GM18498 (cell line): ENCODE results near the gene RARA.
"Not testable (repeated sequence)": the region's sequence is repeated elsewhere in the genome, so short reads cannot be mapped to it uniquely, and the experiment has no call there.

Experiments
- ATAC-seq: cut with Tn5 transposase; IDR thresholded peaks from one replicate; pipeline ENCODE4 v1.9.1; 2021; ENCODE audit warnings: mild to moderate bottlenecking, moderate library complexity; ENCODE audit not compliant: unreplicated experiment

The RARA gene

DNA sequence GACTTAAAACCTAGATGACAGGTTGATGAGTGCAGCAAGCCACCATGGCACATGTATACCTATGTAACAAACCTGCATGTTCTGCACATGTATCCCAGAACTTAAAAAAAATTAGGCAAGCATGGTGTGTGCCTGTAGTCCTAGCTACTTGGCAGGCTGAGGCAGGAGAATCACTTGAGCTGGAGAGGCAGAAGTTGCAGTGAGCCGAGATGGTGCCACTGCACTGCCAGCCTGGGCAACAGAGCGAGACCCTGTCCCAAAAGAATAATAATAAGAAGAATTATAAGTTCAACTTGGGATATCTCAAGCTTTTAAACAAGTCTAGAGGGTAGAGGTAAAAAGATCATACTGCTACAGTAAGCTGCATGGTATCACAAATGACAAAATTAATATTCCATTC, 11.5 kb upstream of the RARA start:
- no peak for ATAC-seq

DNA sequence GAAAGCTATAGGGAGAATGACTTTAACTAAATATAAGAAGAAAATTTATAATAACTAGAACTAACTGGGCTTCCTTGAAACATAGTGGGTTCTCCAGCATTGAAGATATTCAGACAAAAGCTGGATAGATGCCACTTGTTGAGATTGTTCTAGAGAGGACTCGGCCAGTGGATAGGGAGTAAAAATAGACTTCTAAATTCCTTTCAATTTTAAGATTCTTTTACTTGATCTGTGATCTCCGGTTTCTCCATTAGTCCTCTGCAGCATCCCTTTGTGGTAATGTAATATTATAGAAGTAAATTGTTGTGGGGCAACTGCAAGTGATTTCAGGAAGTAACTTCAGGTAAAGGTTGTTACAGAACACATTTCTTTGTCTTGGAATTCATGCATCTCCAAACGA, 10.3 kb upstream of the RARA start:
- ATAC-seq = no peak

DNA sequence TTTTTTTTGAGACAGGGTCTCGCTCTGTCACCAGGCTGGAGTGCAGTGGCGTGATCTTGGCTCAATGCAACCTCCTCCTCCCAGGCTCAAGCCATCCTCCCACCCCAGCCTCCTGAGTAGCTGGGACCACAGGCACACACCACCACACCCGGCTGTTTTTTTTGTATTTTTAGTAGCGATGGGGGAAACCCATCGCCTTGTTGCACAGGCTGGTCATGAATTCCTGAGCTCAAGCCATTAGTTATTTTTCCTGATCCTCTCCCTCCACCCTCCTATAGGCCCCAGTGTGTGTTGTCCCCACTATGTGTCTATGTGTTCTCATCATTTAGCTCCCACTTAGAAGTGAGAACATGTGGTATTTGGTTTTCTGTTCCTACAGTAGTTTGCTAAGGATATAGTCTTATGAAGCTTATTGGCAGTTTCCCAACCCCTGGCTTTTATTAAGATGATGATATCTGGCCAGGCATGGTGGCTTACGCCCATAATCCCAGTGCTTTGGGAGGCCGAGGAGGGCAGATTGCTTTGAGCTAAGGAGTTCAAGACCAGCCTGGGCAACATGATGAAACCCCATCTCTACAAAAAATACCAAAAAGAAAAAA, 9.7 kb upstream of the RARA start:
- not testable (repeated sequence) for ATAC-seq

DNA sequence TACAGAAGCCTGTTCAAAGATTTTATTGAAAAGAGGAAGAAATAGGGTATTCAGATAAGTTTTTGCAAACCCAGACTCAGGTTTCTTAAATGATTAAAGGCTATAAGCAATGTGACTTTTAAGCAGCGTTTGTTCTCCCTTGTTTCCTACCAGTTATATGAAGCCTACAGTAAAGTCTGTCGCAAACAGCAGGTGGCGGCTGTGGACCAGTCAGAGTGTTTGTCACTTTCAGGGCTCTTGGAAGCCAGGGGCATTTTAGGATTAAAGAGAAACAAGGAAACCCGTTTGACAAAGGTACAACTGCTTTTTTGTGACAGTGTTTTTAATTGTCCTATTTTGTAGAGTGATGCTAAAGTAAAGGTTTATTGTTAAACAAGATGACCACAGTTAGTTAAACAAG, 7.7 kb upstream of the RARA start:
- no peak for ATAC-seq

DNA sequence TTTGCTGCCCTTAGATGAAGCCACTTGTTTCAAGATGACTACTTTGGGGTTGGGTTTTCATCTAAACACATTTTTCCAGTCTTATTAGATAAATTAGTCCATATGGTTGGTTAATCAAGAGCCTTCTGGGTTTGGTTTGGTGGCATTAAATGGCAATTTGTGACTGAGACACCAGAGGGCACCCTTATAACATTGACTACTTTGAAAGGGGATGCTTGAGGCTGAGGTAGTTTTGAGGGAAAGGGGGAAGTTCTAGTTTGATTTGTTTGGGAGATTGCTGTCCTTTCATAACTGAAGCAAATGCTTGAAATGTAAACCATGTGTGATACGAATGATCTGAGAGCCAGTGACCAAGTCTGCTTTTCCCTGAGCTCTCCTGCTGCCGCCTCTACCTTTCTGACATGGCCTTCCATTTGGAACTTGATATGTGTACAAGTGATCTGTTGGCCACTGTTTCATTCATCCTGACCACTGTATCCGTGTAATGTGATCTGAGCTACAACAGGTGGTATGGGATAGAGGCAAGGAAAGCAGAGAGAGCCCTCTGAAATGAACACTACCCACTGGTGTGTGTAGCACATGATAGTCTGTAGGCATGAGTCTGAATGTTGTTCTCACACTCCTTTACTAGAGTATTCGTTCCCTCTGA, 5.8 kb upstream of the RARA start:
- ATAC-seq = no peak

DNA sequence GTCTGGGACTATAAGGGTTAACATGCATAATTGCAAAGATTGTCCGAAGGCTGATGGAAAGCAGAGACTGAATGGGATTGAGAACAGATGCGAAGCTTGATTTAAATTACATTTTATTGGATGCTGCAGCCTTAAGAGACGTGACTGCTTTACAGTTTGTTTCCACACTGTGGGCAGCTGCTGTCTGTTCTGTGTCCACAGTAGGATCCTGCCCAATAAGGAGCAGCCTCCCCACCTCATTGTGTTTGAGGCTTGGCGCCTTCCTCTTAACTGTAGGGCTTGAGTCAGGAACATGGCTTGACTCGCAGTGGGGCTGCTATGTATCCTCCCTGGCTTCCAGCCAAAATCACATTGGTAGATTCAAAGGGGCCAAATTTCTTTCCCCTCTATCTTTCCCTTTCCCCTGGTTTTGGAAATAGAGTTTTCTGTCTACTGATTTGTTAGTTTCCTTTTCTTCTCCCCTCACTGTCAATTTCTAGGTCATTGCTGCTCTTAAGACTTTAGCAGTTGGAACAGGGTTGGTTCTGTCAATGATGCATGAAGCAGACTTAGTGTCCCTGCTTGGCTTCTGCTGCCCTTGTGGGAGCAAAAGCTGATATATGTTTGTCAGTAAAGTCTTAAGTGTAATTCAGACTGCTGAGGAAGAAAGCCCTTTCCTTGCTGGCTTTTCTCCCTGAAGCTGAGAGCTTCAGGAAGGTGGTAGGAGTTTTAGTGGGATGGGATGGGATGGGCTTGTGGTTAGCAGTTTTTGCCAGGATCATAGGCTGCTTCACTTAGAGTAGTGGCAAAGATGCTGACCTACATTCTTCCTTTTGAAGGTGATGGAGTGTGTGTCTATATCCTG, 5.0 kb upstream of the RARA start:
- ATAC-seq = no peak

DNA sequence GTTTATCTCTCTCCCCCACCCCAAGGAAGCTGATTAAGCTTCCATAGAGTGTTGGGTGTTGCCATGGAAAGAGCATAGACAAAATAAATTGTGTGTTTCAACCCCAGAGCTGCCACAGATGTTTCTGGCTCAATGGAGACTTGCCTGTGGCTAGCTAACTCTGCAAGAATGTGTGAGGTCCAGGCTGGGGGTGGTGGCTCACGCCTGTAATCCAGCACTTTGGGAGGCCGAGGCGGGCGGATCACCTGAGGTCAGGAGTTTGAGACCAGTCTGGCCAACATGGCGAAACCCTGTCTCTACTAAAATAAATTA, 4.5 kb upstream of the RARA start:
- not testable (repeated sequence) for ATAC-seq

DNA sequence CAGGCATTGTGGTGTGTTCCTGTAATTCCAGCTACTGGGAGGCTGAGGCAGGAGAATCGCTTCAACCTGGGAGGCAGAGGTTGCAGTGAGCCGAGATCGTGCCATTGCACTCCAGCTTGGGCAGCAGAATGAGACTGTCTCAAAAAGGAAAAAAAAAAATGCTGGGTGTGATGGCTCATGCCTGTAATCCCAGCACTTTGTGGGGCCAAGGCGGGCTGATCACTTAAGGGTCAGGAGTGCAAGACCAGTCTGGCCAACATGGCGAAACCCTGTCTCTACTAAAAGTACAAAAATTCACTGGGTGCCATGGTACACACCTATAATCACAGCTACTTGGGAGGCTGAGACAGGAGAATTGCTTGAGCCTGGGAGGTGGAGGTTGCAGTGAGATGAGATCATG, 4.1 kb upstream of the RARA start:
- ATAC-seq = not testable (repeated sequence)

DNA sequence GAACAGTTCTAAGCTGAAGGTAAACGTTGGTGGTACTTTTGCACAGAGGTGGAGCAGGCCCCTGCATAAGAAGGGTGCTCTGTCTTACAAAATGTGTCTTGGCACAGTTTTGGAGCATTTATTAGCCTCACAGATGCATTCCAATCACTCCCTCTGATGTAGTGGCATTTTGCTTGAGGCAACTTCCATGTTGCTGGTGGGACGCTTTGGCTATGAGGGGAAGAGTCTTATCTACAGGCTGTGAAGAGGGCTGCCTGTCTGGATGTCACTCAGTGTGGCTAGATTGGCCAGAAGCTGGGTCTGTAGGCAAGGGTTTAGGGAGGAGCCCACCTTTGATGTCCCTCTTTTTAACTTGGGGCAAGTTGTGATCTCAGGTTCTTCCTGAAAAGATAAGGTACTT, 2.6 kb upstream of the RARA start:
- no peak for ATAC-seq

DNA sequence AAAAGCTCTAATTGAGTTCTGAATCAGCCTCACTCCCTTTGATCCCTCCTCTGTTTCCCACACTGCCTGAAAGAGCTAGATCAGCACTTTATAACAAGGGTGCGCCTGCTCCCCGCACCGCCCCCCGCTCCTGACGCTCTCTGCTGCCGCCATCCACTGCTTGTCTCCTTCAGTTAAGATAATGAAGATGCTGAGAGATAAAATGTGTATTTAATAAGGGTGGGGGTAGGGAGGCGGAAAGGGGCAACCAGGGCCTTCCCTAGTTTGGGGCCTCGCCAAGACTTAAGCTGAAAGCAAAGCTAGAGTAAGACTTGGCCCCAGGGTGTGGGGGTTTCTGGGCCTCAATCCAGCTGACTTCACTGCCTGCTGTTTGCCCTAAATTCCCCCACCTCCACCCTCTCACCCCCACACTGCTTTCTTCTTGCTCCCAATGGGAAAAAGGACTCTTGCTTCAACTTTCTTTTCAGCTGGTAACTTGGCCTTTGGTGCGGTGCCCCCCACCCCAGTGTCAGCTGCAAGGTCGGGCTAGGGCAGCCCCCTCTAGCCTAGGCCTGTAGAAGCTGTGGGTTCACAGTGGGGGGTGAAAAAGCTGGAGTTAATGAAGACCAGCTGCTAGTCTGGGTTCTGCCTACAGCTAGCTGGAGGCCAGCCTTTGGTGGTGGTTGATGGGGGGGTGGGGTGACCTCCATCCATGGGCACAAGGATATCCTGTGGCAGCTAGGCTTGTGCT, 1.8 kb upstream of the RARA start:
- no peak for ATAC-seq

DNA sequence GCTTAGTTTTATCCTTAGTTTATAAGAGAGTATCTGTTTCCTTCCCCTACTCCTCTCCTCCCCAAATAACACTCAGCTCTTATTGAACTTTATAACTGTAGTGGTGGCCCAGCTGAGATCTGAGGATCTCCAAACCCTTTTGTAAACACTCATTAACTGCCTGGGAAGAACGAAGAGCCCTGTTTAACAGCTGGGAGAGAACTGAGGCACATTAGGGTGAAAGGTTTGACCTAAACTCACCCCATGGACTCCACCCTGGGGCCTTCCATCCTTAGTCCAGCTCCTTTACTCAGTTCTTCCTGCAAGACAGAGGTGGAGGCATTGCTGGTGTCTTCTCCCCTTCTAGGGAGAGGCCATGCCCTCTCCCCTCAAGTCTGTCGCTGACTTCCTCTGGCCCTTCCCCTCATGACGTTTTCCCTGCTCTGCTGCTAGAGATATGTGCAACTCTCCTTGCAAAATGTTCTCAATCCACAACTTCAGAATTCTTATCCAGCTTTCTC, 1.2 kb upstream of the RARA start:
- ATAC-seq = no peak

DNA sequence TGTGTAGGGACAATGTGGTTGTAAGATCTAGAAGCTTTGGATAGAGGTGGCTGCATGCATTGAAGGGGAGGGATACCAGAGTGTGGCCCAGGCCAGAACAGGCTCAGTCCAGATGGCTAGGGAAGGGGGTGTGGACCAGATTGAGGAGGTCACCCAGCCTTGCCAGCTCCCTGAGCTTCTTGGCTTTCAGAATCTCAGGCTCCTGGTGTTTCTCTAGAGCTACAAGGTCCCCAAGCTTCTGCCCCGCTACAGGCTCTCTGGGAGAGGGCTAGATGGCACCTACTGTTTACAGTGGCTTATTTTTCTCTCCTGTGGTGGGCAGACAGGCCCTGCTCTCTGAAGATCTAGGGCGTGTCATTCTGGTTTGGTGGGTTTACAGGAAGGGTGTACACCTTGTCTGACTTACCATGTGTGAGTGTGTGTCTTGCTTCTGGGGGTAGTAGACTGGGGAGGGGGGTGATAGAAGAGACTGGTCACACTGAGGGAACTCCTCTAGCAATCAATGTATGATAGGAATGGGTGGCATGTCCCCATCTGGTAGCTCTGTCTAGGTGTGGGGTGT, 1.1 kb downstream of the RARA start:
- no peak for ATAC-seq

DNA sequence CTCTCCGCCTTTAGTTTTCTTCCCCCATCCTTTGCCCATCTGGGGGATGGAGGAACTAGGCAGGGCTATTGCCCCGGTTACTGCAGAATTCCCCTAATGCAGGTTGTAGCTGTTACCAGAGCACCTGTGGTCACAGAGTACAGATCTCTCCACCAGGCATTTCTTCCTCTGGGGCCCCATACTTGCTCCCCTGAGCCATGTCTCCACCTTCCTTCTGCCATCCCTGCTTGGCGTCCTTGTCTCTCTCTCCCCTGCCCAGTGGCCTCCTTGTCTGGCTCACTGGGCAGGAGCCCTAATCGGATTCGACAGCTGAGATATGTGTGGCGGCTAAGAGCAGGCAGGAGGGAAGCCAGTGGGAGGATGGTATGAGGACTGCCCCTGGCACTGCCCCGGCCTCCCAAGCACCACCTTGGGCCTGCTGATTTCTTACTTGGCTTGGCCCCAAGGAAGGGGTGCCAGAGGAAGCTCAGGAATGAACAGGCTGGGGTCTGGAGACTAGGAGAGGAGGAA, 2.0 kb downstream of the RARA start:
- ATAC-seq = no peak

DNA sequence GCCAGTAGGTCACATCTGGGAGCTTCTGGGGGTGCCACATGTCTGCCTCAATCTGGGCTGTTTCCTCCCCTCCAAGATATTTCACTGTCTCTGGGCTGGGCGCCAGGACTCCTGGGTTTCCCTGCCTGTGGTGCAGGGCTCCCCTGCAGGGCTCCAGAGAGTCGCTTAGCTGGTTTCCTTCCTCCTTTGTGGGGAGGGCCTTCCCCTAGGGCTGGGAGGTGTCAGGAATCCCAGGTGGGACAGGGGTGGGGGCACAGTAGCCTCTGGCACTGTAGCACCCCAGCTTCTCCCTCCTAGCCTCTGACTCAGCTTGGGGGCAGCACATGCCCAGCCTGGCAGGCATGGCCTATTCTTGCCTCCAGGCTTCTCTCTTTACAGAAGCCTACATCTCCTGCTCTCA, 2.6 kb downstream of the RARA start:
- ATAC-seq = no peak

DNA sequence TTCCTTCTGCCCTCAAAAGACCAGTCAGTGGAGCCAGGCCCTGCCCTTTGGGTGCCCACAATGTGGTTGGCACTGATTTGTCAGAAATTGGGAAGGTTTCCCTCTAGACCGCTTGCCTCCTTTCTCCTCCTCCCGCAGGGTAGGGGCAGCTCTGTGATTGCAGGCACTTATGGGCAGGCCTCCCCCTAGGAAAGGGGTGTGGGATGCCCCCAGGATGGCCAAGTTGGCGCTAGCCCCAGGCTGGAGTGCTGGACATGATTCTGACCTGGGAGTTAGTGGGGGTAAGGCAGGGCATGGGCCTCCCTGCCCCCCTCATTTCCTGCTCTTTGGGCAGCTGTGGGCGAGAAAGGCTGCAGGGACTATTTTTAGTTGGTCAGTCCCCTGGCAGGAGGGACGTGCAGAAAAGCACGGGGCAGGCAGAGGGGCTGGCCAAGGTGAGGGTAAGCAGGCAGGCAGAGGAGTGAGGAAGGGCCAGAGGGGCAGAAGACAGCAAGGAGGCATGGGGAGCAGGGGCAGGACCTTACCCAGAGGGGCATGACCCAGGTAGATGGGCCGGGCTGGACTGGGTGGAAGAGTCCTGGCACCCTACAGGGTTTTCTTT, 3.3 kb downstream of the RARA start:
- no peak for ATAC-seq

DNA sequence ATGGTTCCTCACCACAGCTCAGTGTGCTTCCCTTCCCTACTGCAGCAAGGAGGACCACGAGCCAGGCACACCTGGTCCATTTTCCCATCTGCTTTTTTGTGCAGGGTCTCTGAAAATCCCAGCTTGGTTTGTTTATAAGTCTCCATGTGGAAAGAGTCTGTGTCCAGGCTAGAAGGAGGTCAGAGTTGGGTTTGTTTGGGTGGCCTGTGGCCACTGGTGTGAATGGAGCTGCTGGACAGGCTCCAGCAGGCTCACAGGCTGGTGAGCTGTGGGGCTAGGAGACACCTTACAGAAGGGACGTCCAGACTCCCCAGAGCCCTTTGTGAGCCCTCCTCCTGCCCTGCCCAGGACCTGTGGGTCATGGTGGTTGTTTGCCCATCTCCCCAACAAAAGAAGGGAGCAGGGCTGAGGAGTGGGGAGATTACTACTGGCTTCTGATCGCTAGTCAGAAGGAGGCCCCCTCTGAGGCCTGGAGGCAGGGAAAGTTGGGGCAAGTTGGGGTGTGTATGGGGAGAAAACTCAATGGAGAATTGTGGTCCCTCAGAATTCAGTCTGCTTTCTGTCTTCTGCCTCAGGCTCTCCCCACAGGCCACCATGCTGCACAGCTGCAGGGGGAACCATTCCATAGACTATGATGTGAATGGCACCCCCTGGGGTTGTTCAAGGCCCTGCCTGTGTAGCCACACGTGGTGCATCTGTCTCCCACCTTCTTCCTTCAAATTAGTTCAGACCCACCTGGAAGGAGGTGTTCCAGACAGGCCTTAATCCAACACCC, 4.1 kb downstream of the RARA start:
- ATAC-seq = no peak

DNA sequence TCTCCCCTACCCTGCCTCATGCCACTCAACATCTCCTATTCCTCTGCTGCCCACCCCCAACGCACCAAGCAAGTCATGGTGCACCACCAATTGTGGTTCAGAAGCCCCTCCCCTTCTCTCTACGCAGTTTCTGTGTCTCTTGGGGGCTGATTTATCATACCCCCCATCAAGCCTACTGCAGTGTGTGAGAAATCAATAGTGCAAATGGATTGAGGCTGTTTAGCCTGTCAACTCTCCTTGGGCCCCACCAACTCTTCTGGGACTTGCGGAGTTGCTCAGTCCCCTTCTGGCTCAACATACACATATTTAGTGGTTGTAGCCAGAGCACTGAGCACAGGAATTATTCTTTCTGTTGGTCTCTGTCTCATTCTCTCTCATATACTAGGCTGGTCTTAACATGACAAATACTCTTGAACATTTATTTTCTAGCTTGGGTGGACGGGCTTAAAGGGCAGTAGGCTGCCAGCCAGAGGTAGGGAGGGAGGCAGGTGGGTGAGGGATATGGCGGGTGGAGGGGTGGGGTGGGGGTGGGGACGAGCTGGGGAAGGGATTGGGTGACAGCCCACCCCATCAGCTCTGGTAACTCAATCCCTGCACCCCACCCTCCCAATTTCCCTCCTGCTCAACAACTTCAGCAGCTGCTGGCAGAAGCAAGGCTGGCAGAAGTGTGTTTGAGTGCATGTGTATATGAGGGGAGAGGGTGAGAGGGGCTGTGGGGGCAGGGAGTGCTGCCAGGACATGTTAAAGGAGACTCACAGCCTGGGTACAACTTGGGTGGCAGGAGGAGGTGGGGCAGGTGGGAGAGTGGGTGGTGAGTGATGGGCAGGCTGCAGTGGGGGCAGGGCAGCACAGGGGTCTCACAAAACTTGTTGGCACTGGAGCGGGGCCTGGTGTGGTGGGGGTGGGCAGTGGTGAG, 4.9 kb downstream of the RARA start:
- no peak for ATAC-seq

DNA sequence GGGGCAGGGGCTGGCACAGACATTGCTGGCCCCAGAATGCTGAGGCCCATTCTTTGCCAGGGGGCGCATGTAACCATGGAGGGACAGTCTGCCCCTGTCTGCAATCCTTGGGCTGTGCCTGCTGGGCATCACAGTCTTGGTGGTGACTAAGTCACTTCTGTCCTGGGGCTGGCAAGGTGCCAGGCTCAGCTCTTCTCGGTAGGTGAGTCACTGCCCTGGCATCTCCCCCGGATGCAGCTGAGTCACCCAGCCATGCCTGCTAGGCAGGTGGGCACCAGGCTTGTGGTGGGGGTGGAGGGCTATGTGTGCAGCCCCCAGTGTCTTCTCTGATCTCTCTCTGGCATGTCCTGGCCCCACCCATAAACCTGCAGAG, 5.6 kb downstream of the RARA start:
- no peak for ATAC-seq

DNA sequence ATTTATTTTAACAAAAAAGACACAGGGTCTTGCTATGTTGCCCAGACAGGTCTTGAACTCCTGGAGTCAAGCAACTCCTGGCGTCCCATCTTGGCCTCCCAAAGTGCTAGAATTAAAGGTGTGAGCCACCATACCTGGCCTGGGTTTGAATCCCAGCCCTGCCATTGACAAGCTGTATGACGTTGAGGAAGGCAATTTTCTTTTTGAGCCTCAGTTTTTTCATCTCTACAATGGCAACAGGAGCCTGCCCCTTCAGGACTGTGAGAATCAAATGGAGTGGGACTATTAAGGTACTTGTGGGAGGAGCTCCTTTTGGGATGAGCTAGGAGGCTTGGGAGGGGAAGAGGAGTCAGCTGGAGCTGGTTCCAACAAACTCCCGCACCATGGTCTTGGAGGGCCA, 6.2 kb downstream of the RARA start:
- ATAC-seq = no peak
